Measurements from ENCODE around the gene HOXB4.

The HOXB4 gene

DNA sequence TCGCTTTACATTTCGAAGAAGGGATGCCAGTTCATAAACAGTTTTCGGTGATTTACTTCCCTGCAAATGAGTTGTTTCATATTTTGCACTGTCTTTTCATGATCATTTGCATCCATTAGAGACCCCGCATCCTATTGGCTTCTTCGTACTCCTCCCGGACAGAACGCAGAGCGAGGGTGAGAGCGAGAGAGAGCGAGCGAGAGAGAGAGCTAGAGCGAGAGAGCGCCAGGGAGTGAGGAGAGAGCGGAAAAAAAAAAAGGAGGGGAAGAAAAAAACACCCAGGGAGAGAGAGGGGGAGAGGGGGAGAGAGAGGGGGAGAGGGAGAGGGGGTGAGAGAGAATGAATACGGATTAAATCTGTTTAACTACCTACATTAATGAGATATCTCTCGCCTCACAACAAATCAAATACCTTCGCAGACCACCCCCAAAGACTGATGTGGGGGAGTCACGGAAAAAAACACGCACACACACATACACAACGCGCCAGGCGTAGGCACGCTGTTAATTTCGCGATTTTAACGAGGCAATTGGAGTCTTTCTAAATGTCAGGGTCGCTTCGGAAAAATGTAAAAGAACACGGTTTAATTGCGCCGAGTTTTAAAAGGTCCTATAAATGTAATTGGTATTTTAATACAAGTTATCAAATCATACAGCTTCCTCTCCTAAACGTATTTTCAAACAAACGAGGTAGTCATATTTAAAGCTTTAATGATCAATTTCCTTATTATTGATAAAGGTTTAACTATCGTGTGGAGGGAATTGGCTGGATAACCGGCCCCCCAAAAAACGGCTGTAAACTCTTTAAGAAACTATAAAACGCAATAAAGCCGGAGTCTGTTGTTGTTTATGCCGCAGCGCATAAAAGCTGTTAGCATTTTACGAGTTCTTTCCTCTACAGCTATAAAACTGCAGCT, 37.2 kb upstream of the HOXB4 start, which contains the start of gene HOXB8:
TSS of gene HOXB8 (minus strand) at position 246 of the 916 bp plus-strand sequence. CDS start 588 bp downstream, outside the sequence.
- no peak for DNase-seq (ENCODE audit: low read depth, low spot score)

DNA sequence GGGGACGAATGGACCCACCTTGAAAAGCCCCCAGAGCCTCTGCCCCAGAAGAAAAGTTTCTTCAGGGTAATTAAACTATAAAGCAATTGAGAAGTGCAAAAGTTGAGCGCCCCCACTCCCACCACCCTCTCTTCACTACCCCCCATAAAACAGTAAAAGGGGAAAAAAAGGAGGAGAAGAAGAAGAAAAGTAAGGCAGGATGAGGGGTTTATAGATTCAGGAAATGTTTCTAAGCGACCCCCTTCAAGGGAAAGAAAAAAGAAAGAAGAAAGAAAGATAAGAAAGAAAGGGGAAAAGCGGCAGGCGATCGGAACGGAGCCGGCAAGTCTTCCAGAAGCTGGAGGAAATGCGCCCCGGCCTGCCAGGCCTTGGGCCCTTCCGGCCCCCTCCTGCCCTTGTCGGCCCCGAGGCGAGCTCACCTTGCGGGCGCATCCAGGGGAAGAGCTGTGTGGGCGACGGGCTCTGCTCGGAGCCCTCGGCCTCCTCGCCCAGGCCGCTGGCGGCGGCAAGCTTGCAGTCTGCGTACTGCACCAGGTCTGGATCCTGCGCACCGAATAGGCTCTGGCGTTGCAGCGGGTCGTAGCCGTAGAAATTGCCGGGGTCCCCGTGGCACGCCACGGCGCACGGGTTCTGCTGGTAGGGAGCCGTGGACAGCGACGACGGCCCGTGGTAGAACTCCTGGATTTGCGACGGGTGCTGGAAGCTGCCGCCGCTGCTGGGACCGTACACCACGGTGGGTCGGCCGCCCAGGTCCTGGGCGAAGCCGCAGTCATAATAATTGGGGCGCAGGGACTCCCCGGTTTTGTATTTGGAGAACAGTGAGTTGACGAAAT, 35.9 kb upstream of the HOXB4 start:
- peak; percentile 72 for DNase-seq (ENCODE audit: low read depth, low spot score)

GRCh38 chr17:48612854-48613691, 34.9 kb upstream of the HOXB4 start:
- peak; percentile 64 for DNase-seq (ENCODE audit: low read depth, low spot score)

DNA sequence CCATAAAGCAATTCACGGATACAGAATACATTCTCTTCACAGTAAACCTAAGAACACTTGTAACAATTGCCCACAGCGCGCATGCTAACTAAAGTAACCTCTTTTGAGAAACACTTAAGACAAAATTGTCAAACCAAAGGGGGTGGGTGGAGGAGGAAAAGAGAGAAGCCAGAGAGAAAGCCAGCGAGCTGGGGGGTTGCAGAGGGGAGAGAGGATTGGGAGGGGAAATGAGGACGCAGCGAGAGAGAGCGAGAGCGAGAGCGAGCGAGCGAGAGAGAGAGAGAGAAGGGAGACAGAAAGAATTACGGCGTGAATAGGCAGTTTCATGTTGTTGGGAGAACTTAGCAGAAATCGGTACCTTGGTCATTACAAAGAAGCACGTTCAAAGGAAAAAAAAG, 34.3 kb upstream of the HOXB4 start:
- DNase-seq (ENCODE audit: low read depth, low spot score), result no peak

- peak; percentile 74 for DNase-seq (ENCODE audit: low read depth, low spot score)
These were observed 33.7 kb upstream of the HOXB4 start for GRCh38 chr17:48611681-48612455.

DNA sequence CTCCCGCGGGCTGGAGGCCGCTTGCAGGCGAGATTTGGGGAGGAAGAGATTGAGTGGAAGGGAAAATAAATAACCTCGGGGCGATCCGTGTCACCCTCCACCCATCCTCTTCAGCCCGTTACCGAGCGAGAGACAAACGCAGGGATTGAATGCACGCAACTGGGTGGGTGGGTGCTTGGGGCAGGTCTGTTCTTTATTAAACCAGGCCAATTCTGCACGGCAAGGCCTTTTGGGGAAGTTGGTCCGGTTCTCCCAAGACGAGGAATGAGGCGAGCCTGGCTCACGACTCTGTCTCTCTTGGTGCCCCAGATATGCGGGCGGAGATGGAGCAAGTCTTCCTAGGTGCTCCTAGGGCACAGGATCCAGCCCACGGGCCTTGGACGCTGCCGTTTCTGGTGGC, 33.1 kb upstream of the HOXB4 start:
- DNase-seq (ENCODE audit: low read depth, low spot score), result no peak

DNA sequence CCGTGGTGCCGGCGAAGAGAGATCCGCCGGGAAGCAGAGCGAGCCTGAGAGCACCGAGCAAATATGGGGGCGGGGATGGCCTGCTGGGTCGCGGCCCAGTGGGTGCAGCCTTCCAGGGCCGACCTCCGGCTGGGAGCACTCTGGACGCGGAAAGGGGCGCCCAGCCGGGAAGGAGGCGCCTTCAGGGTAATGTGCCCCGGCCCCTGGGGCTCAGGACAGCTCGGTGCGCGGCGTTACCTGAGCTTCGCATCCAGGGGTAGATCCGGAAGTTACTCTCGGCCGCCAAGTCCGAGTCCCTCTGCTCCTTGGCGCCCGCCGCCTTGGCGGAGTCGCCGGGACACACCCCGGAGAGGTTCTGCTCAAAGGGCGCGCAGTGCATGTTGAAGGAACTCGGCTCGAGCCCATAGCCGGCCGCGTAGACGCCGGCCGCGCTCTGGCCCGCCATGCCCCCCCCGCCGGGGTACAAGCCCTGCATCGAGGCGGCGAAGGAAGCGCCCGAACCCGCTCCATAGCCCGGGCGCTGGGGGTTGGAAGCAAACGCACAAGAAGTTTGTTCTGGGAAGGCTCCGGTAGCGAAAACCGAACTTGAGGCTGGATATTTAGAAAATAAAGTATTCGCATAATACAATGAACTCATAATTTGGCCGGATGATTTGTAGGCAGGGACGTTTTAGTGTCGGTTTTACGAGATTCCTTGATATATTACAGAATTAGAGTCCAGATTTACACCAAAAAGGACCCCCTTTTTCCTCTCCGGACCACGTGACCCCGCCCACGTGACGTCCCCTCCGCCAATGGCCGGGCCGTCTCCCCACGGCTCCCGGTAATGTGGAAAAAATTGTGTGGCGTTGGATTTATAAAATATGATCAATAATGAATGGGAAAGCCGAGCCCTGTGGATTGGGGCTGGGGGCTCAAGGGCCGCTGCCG, 32.4 kb upstream of the HOXB4 start, which contains the start of gene HOXB7:
TSS of gene HOXB7 (minus strand) at position 736 of the 930 bp plus-strand sequence. CDS start at position 637, 99 bp downstream.
- DNase-seq (ENCODE audit: low read depth, low spot score), result peak; percentile 72

DNA sequence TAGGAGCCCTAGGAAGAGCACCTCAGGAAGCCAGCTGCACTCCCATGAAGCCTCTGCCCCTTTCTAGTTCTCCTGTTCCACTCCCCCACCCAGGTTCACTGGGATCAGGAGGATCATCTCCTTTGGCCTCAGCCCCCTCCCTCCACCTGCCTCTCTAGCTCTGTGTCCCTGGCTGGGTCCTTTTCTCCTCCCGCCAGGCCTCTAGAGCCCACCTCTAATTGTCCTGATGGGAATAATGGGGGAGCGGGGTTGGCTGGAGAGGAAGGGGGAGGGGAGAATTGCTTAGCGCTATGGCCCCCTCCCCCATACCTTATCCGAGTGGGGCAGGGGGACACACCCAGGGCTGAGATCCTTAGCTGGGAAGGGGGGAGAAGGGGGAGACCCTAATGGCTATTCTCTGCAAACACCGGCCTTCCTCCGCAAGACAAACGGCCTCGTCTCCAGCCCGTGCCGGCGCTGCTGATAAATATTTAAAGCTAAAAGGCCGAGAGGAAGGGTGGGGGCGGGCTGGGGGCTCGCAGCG, 31.7 kb upstream of the HOXB4 start:
- DNase-seq (ENCODE audit: low read depth, low spot score), result no peak

DNA sequence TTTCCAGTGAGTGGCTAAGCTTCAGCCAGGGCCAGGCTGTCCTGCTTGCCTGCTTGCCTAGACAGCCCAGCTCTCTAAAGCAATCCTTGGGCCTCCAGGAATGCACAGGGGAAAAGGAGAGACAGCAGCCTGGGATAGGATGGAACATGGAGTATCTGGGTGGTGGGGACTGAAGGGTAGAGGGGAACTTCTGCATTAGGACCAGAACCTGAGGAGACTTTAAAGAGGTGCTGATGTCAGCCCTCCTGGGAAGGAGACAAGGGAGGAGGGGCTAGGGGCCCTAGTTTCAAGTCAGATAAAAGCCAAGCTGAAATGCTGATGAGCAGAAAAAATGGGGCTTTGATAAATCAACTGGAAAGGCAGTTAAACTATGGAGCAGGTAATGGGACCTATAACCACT, 30.9 kb upstream of the HOXB4 start:
- DNase-seq (ENCODE audit: low read depth, low spot score), result peak; percentile 55

GRCh38 chr17:48608494-48608834, 30.3 kb upstream of the HOXB4 start:
- DNase-seq (ENCODE audit: low read depth, low spot score), result no peak

DNA sequence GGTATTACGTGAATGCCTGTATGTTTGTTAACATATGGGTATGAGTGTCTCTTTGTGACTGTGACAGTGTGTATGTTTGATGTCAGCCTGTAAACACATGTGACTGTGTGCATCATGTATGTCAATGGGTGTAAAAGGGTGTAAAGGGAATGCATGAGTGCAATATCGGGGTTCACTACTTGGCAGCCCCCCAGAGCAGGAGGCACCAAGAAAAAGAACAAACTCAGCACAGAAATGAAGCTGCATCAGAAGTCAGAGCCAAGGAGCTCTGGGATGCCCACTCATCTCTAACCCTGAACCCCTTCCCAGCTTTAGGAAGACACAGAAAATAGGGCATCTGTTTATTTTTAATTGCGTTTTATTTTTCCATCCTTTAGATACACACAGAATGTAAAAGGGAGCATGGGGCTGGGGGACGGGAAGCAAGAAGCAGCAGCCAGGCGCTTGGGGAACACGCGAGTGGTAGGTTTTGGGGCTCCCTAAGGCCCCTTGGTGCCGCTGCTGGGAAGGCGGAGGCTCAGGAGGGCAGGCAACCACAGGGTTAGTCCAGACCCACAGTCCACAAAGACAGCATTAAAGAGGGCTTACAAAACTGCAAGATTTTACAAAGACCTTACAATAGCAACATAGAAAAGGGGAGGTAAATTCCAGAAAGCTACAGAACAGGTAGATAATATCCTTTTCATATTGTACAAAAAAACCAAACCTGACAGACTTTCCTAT, 28.9 kb upstream of the HOXB4 start:
- DNase-seq (ENCODE audit: low read depth, low spot score), result no peak

GRCh38 chr17:48605991-48606891, 28.1 kb upstream of the HOXB4 start:
- peak; percentile 68 for DNase-seq (ENCODE audit: low read depth, low spot score)

DNA sequence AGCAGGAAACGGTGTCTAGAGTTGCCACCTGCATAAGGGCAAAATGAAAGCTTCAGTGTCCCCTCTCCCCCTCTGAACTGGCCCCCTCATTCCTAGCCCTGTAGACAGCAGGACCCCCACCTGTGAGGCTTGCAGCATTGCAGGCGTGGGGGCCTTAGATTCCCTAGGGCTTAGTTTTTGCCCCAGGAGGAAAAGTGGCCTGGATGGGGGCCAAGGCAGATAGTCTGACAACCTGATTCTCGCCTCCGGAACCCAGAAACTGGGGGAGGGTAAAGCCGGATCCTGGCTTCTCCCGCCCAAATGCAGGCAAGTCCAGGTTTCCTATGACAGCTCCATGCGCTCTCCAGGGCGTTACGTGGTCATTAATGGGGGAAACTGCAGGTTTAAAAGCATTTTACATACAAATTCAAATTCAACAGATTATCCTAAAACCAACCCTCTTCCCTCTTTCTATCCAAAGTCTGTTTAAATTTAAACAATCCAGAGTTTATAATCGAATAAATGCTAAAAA, 27.3 kb upstream of the HOXB4 start:
- no peak for DNase-seq (ENCODE audit: low read depth, low spot score)

DNA sequence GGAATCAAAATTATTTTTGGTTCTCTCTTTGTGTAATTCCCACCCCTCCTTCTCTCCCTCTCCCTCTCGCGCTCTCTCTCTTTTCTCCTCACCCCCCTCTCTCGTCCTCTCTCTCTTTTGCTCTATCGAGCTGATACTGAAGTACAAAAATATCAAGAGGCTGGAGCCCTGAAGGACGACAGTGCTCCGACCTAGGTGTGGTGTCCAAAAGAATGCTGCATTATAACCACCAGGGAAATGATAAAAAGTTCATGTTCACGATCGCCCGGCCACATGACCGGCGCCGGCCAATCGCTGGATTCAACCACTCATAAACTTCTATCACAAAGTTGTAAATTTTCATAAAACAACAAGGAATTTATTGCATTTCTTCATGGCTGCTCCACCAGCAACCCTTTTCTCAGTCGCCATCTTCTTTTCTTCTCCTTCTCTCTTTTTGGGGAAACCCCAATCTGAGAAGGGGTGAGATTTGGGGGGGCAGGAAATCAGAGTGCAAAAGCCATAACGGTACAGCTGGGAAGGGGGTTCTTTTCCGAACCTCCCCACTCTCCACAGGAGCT, 26.7 kb upstream of the HOXB4 start, which contains the start of gene HOXB6:
TSS of gene HOXB6 (minus strand) at position 217 of the 560 bp plus-strand sequence. CDS start 6,836 bp downstream, outside the sequence.
- no peak for DNase-seq (ENCODE audit: low read depth, low spot score)

DNA sequence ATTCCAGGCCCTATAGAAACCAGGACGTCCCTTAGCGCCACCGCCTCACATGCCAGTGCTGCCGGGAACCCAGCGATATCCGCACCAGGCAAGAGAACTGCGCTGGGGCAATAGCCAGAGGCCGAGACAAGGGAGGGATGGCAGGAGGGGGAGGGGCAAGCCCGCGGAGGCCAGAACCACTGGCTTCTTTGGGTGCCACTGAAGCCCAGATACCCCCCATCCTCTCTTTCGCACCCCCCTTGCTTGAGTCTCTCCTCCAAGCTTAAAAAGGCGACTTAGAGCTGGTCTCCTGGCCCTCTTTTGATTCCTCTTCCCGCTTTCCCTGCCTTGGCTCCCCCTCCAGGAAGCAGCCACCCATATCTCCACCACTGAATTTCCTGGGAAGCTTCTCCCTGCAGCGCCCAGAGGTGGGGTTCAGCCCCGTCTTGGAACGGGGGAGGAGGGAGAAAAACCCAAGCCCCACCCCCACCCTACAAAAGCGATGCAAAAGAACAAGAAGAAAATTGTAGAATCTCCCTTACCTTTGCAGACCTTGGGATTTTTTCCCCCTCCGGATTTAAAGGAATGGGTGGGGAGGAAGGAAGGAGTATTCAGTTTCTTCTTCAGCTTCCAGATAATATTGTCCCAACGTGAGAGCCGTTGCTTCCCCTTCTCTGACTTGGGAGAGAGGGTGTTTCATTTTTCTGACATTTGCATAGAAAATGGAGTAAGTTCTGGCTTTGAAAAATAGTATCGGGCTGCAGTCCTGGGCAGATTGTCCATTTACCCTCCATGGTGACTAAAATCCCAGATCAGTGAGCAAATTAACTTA, 26.0 kb upstream of the HOXB4 start:
- peak; percentile 72 for DNase-seq (ENCODE audit: low read depth, low spot score)
